ENCODE results near the gene PIGH.
A peak's percentile ranks its signal among the peaks of the same experiment; 100 is the strongest.
"Not testable (repeated sequence)": the region's sequence is repeated elsewhere in the genome, so short reads cannot be mapped to it uniquely, and the experiment has no call there.

PIGH gene

GRCh38 chr14:67599698-67600561, at the start of gene PIGH:
TSS of gene PIGH (minus strand) at chr14:67600268. CDS start at chr14:67600203, 65 bp downstream.
- DNase-seq = peak; percentile 86

- DNase-seq = no peak
Measured at GRCh38 chr14:67646131-67646530, 46.1 kb upstream of the PIGH start.

GRCh38 chr14:67645414-67645813, 45.3 kb upstream of the PIGH start:
- no peak for DNase-seq

GRCh38 chr14:67644428-67644827, 44.4 kb upstream of the PIGH start:
- no peak for DNase-seq

- DNase-seq = no peak
Measured at GRCh38 chr14:67643713-67644112, 43.6 kb upstream of the PIGH start.

- no peak for DNase-seq
Measured at GRCh38 chr14:67641902-67642749, 42.1 kb upstream of the PIGH start.

GRCh38 chr14:67641480-67641879, 41.4 kb upstream of the PIGH start:
- no peak for DNase-seq

GRCh38 chr14:67638642-67639041, 38.6 kb upstream of the PIGH start:
- DNase-seq = no peak

- no peak for DNase-seq
Measured at GRCh38 chr14:67636361-67636919, 36.4 kb upstream of the PIGH start.

- DNase-seq = no peak
Measured at GRCh38 chr14:67633451-67634147, 33.5 kb upstream of the PIGH start.

- DNase-seq = no peak
Measured at GRCh38 chr14:67630938-67631337, 30.9 kb upstream of the PIGH start.

GRCh38 chr14:67630186-67630585, 30.1 kb upstream of the PIGH start:
- DNase-seq = no peak

- DNase-seq = no peak
Measured at GRCh38 chr14:67627519-67627918, 27.5 kb upstream of the PIGH start.

GRCh38 chr14:67626131-67626530, 26.1 kb upstream of the PIGH start:
- not testable (repeated sequence) for DNase-seq

GRCh38 chr14:67623114-67623513, 23.0 kb upstream of the PIGH start:
- DNase-seq = peak in 1 of 2 experiments; percentile 7

- DNase-seq = peak; percentile 54 to 78
Measured at GRCh38 chr14:67622675-67623074, 22.6 kb upstream of the PIGH start.

GRCh38 chr14:67620217-67620785, 20.2 kb upstream of the PIGH start:
- DNase-seq = peak in 1 of 2 experiments; percentile 27

- peak; percentile 95 to 99 for DNase-seq
Measured at GRCh38 chr14:67619446-67620216, 19.6 kb upstream of the PIGH start, which contains the start of gene ARG2. TSS of gene ARG2 (plus strand) at chr14:67619920. CDS start at chr14:67619978, 58 bp downstream.

GRCh38 chr14:67618617-67619063, 18.6 kb upstream of the PIGH start:
- peak; percentile 39 to 70 for DNase-seq

GRCh38 chr14:67610491-67610890, 10.4 kb upstream of the PIGH start:
- DNase-seq = no peak

GRCh38 chr14:67609642-67610310, 9.7 kb upstream of the PIGH start:
- no peak for DNase-seq

All from SHP77 (cell line).